ENCODE results near the gene IL17C.

The IL17C gene

GRCh38 chr16:88647178-88648070, 9.1 kb downstream of the IL17C start:
- DNase-seq, result no peak

GRCh38 chr16:88649195-88649923, 11.0 kb downstream of the IL17C start:
- no peak for DNase-seq

GRCh38 chr16:88649924-88650748, 11.8 kb downstream of the IL17C start:
- no peak for DNase-seq

GRCh38 chr16:88650749-88651275, 12.4 kb downstream of the IL17C start, which contains the start of gene CYBA:
Gene CYBA, minus strand, starts transcription at chr16:88651053. Its CDS starts 40 bp downstream, at chr16:88651013.
- no peak for DNase-seq

- DNase-seq, result no peak
Observed at GRCh38 chr16:88651276-88651988, 13.1 kb downstream of the IL17C start.

GRCh38 chr16:88651989-88652761, 13.8 kb downstream of the IL17C start:
- no peak for DNase-seq

GRCh38 chr16:88652762-88653063, 14.3 kb downstream of the IL17C start:
- DNase-seq, result no peak

- DNase-seq, result no peak
Observed at GRCh38 chr16:88653101-88653500, 14.7 kb downstream of the IL17C start.

GRCh38 chr16:88653596-88654362, 15.4 kb downstream of the IL17C start:
- no peak for DNase-seq

GRCh38 chr16:88654363-88655052, 16.1 kb downstream of the IL17C start:
- DNase-seq, result no peak

- DNase-seq, result no peak
Observed at GRCh38 chr16:88655053-88655732, 16.8 kb downstream of the IL17C start.

GRCh38 chr16:88655733-88656281, 17.4 kb downstream of the IL17C start:
- DNase-seq, result no peak

- DNase-seq, result no peak
Observed at GRCh38 chr16:88656291-88656980, 18.1 kb downstream of the IL17C start.

GRCh38 chr16:88657371-88657770, 19.0 kb downstream of the IL17C start:
- no peak for DNase-seq

GRCh38 chr16:88658714-88659113, 20.3 kb downstream of the IL17C start:
- no peak for DNase-seq

GRCh38 chr16:88659160-88659559, 20.8 kb downstream of the IL17C start:
- DNase-seq, result no peak

- DNase-seq, result no peak
Observed at GRCh38 chr16:88661468-88661867, 23.1 kb downstream of the IL17C start.

- DNase-seq, result no peak
Observed at GRCh38 chr16:88662222-88662842, 24.0 kb downstream of the IL17C start.

Data from NCI-H2171 (cell line).